ENCODE data around the gene PRRG4.

DNA sequence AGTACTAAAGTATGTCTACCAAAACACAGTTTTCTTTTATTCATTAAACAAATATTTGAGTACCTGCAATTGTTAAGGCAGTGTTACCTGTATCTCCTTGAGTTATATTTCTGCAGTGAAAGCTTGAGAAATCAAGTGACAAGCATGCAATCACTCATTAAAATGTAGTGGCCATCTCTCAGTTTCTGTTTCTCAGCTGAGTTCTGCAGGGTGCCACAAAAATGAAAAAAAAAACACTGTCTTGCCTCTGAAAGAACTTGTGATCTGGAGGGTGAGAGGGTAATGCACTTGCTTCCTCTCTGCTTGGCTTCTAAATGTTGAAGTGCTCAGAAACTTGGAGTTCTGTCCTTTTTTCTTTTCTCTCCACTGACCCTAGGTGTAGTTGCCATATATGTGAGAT, 69.7 kb downstream of the PRRG4 start:
- TF ChIP-seq EZH2 (IDR thresholded peaks at IDR 0.05; ENCODE audit: insufficient read depth, poor library complexity, severe bottlenecking): no peak
- TF ChIP-seq EZH2phosphoT487 (IDR thresholded peaks at IDR 0.05; ENCODE audit: insufficient read depth, low read depth): no peak

Measured in GM23248 (cell line).